HUES64 (cell line): Measurements from ENCODE around the gene DMPK.

Source experiments
- H3K27ac ChIP-seq: 2 replicates; pipeline ENCODE4 v1.7.0; 2013; ENCODE audit warnings: low read depth, low read length, inconsistent platforms
- H3K27me3 ChIP-seq: 2 replicates; pipeline ENCODE4 v1.6.1; 2013; ENCODE audit warnings: mild to moderate bottlenecking, low read length; ENCODE audit not compliant: insufficient read depth
- H3K36me3 ChIP-seq: 2 replicates; pipeline ENCODE4 v1.6.1; 2013; ENCODE audit warnings: mild to moderate bottlenecking, low read length; ENCODE audit not compliant: insufficient read depth
- H3K4me1 ChIP-seq: 2 replicates; pipeline ENCODE4 v1.6.1; 2013; ENCODE audit warnings: mild to moderate bottlenecking, low read length, moderate library complexity; ENCODE audit not compliant: insufficient read depth
- H3K4me3 ChIP-seq: 2 replicates; pipeline ENCODE4 v1.5.1; 2013; ENCODE audit warnings: mild to moderate bottlenecking, low read length, moderate library complexity
- H3K9ac ChIP-seq: 2 replicates; pipeline ENCODE4 v1.6.1; 2013; ENCODE audit warnings: mild to moderate bottlenecking, low read depth, low read length
- H3K9me3 ChIP-seq: 2 replicates; pipeline ENCODE4 v1.6.1; 2013; ENCODE audit warnings: low read depth, low read length; ENCODE audit not compliant: insufficient read depth
- WGBS: fragments of 150-250, 120-280 bp; methylation state at CpG from one replicate; pipeline ENCODE4 v1.1.7; 2013; ENCODE audit warnings: missing lambda C conversion rate; 5-methylcytosine and 5-hydroxymethylcytosine counted together

The DMPK gene

GRCh38 chr19:45822716-45823115 is 40.4 kb upstream of the DMPK start:
- 92% methylated on average over 5 of the region's 5 CpGs for WGBS
- Histone ChIP-seq H3K36me3 (peaks cover 76% of the 10 kb centered on the region), H3K27ac (no peak overlapping the region), H3K4me3 (no peak overlapping the region), H3K9ac (no peak overlapping the region), H3K4me1 (peaks cover 7% of the 10 kb centered on the region), H3K27me3 (no peaks in the 10 kb centered on the region), H3K9me3 (no peaks in the 10 kb centered on the region)

- 83% methylated on average over 10 of the region's 10 CpGs for WGBS
- no peak overlapping the region for H3K4me3 ChIP-seq
- no peaks in the 10 kb centered on the region for H3K9me3 ChIP-seq
- peaks cover 65% of the 10 kb centered on the region for H3K36me3 ChIP-seq
- no peak overlapping the region for H3K27ac ChIP-seq
- H3K4me1 ChIP-seq: peaks cover 10% of the 10 kb centered on the region
- no peak overlapping the region for H3K9ac ChIP-seq
- H3K27me3 ChIP-seq: no peaks in the 10 kb centered on the region
Observed at GRCh38 chr19:45821570-45821969, 39.3 kb upstream of the DMPK start.

- no peaks in the 10 kb centered on the region for H3K9me3 ChIP-seq
- peaks cover 61% of the 10 kb centered on the region for H3K36me3 ChIP-seq
- H3K27ac ChIP-seq: no peak overlapping the region
- H3K4me1 ChIP-seq: peaks cover 10% of the 10 kb centered on the region
- no peak overlapping the region for H3K9ac ChIP-seq
- WGBS: 90% methylated on average over 8 of the region's 8 CpGs
- H3K27me3 ChIP-seq: no peaks in the 10 kb centered on the region
- no peak overlapping the region for H3K4me3 ChIP-seq
Observed at GRCh38 chr19:45821103-45821521, 38.8 kb upstream of the DMPK start.

GRCh38 chr19:45820413-45821102 is 38.3 kb upstream of the DMPK start:
- no peak overlapping the region for H3K9ac ChIP-seq
- H3K4me3 ChIP-seq: no peak overlapping the region
- no peaks in the 10 kb centered on the region for H3K27me3 ChIP-seq
- no peak overlapping the region for H3K27ac ChIP-seq
- peaks cover 10% of the 10 kb centered on the region for H3K4me1 ChIP-seq
- 91% methylated on average over 19 of the region's 20 CpGs for WGBS
- H3K9me3 ChIP-seq: no peaks in the 10 kb centered on the region
- peaks cover 55% of the 10 kb centered on the region for H3K36me3 ChIP-seq

GRCh38 chr19:45819769-45820168 is 37.5 kb upstream of the DMPK start:
- H3K4me3 ChIP-seq: no peak overlapping the region
- no peak overlapping the region for H3K27ac ChIP-seq
- 0 out of 2 replicates have a peak overlapping the region, but pooled peaks have one; percentile 12 for H3K9ac ChIP-seq
- 93% methylated on average over 6 of the region's 6 CpGs for WGBS
- peaks cover 14% of the 10 kb centered on the region for H3K4me1 ChIP-seq
- H3K27me3 ChIP-seq: no peaks in the 10 kb centered on the region
- H3K9me3 ChIP-seq: no peaks in the 10 kb centered on the region
- peaks cover 47% of the 10 kb centered on the region for H3K36me3 ChIP-seq

GRCh38 chr19:45817725-45818301 is 35.5 kb upstream of the DMPK start:
- Histone ChIP-seq H3K9me3 (no peaks in the 10 kb centered on the region), H3K9ac (0 out of 2 replicates have a peak overlapping the region, but pooled peaks have one; percentile 5), H3K4me3 (no peak overlapping the region), H3K27ac (peak overlapping the region; percentile 54), H3K4me1 (peaks cover 17% of the 10 kb centered on the region), H3K27me3 (no peaks in the 10 kb centered on the region), H3K36me3 (peaks cover 30% of the 10 kb centered on the region)
- 64% methylated on average over 19 of the region's 19 CpGs for WGBS

GRCh38 chr19:45817010-45817724 is 34.9 kb upstream of the DMPK start:
- peak overlapping the region; percentile 67 for H3K9ac ChIP-seq
- peak overlapping the region; percentile 68 for H3K4me3 ChIP-seq
- 20% methylated on average over 22 of the region's 24 CpGs for WGBS
- peaks cover 17% of the 10 kb centered on the region for H3K4me1 ChIP-seq
- peak overlapping the region; percentile 93 for H3K27ac ChIP-seq
- H3K9me3 ChIP-seq: no peaks in the 10 kb centered on the region
- peaks cover 23% of the 10 kb centered on the region for H3K36me3 ChIP-seq
- H3K27me3 ChIP-seq: no peaks in the 10 kb centered on the region

GRCh38 chr19:45816236-45817009 is 34.1 kb upstream of the DMPK start:
- Histone ChIP-seq H3K9ac (peak overlapping the region; percentile 67), H3K27ac (peak overlapping the region; percentile 93)
- WGBS: 25% methylated on average over 16 of the region's 18 CpGs

GRCh38 chr19:45815481-45816216 is 33.4 kb upstream of the DMPK start:
- H3K4me3 ChIP-seq: peak overlapping the region; percentile 68
- H3K4me1 ChIP-seq: peaks cover 17% of the 10 kb centered on the region
- no peaks in the 10 kb centered on the region for H3K9me3 ChIP-seq
- WGBS: under 1% methylated on average over 39 of the region's 44 CpGs
- H3K27ac ChIP-seq: peak overlapping the region; percentile 93
- H3K36me3 ChIP-seq: peaks cover 11% of the 10 kb centered on the region
- H3K27me3 ChIP-seq: no peaks in the 10 kb centered on the region
- peak overlapping the region; percentile 80 for H3K9ac ChIP-seq

More at GRCh38 chr19:45816236-45817009, 34.1 kb upstream of the DMPK start:
- Histone ChIP-seq H3K9me3 (no peaks in the 10 kb centered on the region), H3K4me1 (peaks cover 17% of the 10 kb centered on the region), H3K4me3 (peak overlapping the region; percentile 68), H3K36me3 (peaks cover 17% of the 10 kb centered on the region), H3K27me3 (no peaks in the 10 kb centered on the region)

GRCh38 chr19:45814851-45815480 is 32.7 kb upstream of the DMPK start, which contains the start of gene RSPH6A:
TSS of gene RSPH6A (minus strand) at chr19:45815308. CDS start at chr19:45815176, 132 bp downstream.
- H3K4me3 ChIP-seq: peak within 1 kb of the TSS; percentile 68
- peaks cover 4% of the 10 kb centered on the region for H3K36me3 ChIP-seq
- H3K27ac ChIP-seq: peak within 1 kb of the TSS; percentile 93
- 13% methylated on average over 40 of the region's 40 CpGs for WGBS
- no peaks in the 10 kb centered on the region for H3K9me3 ChIP-seq
- peaks cover 17% of the 10 kb centered on the region for H3K4me1 ChIP-seq
- peak within 1 kb of the TSS; percentile 80 for H3K9ac ChIP-seq
- no peaks in the 10 kb centered on the region for H3K27me3 ChIP-seq
